ENCODE measurements around the gene NLRP7. TPM values are rescaled to one million over a fixed set of nuclear protein-coding genes. Genes with fewer than 3 reads are reported as not detected.

The NLRP7 gene
- total RNA-seq, 2 experiments from 2014 or later, result 0.69 to 8.8 TPM

DNA sequence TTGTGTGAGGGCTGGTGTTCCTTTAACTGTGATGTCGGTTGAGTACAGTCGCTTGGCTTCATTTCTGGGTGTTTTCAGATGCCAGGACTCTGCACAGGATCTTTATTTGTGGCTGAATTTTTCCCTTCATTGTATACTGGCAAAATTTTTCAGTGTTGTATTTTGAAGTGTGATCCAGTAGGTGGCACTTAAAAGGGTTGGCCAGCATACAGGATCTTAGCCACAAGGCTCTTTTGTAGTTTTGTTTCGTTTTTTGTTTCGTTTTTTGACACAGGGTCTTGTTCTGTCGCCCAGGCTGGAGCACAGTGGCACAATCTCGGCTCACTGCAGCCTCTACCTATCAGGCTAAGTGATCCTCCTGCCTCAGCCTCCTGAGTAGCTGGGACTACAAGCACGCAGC is 64.6 kb downstream of the NLRP7 start:
- intact Hi-C loops (cut with micrococcal nuclease; ENCODE audit: unreplicated experiment), result loop anchor here (2.0 to 5.0 kb wide), 3 partner anchors 180 to 280 kb away; partner anchors contain the start of gene RDH13
- peak; percentile 76 for DNase-seq (ENCODE audit: low spot score)
- no peak overlapping the region for H3K4me3 ChIP-seq (ENCODE audit: low read depth, low read length, poor library complexity, severe bottlenecking)
- BruUV-seq (replicated peaks), result no TSS peak
- no peaks in the 10 kb centered on the region for H3K9me2 ChIP-seq (ENCODE audit: insufficient read depth, low read length)
- TF ChIP-seq EZH2phosphoT487 (IDR thresholded peaks at IDR 0.05; ENCODE audit: borderline replicate concordance, low read depth, low read length), result no peak
- TF ChIP-seq, protein P1, sequence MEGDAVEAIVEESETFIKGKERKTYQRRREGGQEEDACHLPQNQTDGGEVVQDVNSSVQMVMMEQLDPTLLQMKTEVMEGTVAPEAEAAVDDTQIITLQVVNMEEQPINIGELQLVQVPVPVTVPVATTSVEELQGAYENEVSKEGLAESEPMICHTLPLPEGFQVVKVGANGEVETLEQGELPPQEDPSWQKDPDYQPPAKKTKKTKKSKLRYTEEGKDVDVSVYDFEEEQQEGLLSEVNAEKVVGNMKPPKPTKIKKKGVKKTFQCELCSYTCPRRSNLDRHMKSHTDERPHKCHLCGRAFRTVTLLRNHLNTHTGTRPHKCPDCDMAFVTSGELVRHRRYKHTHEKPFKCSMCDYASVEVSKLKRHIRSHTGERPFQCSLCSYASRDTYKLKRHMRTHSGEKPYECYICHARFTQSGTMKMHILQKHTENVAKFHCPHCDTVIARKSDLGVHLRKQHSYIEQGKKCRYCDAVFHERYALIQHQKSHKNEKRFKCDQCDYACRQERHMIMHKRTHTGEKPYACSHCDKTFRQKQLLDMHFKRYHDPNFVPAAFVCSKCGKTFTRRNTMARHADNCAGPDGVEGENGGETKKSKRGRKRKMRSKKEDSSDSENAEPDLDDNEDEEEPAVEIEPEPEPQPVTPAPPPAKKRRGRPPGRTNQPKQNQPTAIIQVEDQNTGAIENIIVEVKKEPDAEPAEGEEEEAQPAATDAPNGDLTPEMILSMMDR (conservative IDR thresholded peaks at IDR 0.05; ENCODE audit: low read length), result peak; percentile 71
- no peaks in the 10 kb centered on the region for H3K9me3 ChIP-seq (ENCODE audit: low read length)
- H3K4me2 ChIP-seq (ENCODE audit: low read length), result peak overlapping the region; percentile 40
- H4K20me1 ChIP-seq (ENCODE audit: insufficient read depth, low read length), result no peaks in the 10 kb centered on the region
- CTCF ChIA-PET (ENCODE audit: unreplicated experiment), result no interaction called here
- H3K36me3 ChIP-seq (ENCODE audit: insufficient read depth, low read length), result no peaks in the 10 kb centered on the region
- no peak overlapping the region for H3K27ac ChIP-seq (ENCODE audit: low read depth, low read length, poor library complexity, severe bottlenecking)
- H3K4me1 ChIP-seq (ENCODE audit: insufficient read depth, low read length, poor library complexity, severe bottlenecking), result peaks cover 6% of the 10 kb centered on the region
- H3K79me2 ChIP-seq (ENCODE audit: insufficient read depth, low read depth, low read length), result no peaks in the 10 kb centered on the region
- POLR2A ChIA-PET, result interaction anchor here (0.7 kb wide), 1 partner anchor 28 kb away, joined by 4 read pairs; no protein-coding TSS in a partner anchor
- peak overlapping the region; percentile 65; the same call in 1 of the 2 replicates for H2AFZ ChIP-seq (ENCODE audit: low read length)

DNA sequence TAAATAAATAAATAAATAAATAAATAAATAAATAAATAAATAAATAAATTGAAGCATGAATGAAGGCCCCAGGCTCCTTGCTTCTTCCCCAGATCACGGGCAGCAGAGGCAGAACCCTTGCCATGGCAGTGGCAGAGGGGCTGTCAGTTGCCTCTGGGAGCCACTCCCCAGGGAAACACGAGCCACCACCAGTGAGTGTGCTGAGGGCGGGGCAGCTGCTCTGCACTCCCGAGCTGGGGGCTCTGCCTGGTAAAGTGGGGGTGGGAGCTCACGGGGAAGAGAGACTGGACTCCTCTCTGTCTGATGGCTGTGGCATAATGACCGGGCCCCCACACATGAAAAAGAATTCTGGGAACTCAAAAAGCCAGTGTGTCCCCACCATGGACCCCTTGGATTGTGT is 65.4 kb downstream of the NLRP7 start:
- peaks cover 6% of the 10 kb centered on the region for H3K4me1 ChIP-seq (ENCODE audit: insufficient read depth, low read length, poor library complexity, severe bottlenecking)
- intact Hi-C loops (cut with micrococcal nuclease; ENCODE audit: unreplicated experiment), result loop anchor here (2.0 to 5.0 kb wide), 3 partner anchors 180 to 280 kb away; partner anchors contain the start of gene RDH13
- H4K20me1 ChIP-seq (ENCODE audit: insufficient read depth, low read length), result no peaks in the 10 kb centered on the region
- no peak overlapping the region for H3K27ac ChIP-seq (ENCODE audit: low read depth, low read length, poor library complexity, severe bottlenecking)
- no peak for DNase-seq (ENCODE audit: low spot score)
- no peaks in the 10 kb centered on the region for H3K79me2 ChIP-seq (ENCODE audit: insufficient read depth, low read depth, low read length)
- POLR2A ChIA-PET, result interaction anchor here (1.2 kb wide), 1 partner anchor 55 kb away, joined by 3 read pairs; no protein-coding TSS in a partner anchor
- no peaks in the 10 kb centered on the region for H3K9me3 ChIP-seq (ENCODE audit: low read length)
- H3K4me3 ChIP-seq (ENCODE audit: low read depth, low read length, poor library complexity, severe bottlenecking), result no peak overlapping the region
- no peaks in the 10 kb centered on the region for H3K36me3 ChIP-seq (ENCODE audit: insufficient read depth, low read length)
- H2AFZ ChIP-seq (ENCODE audit: low read length), result no peak overlapping the region
- TF ChIP-seq EZH2phosphoT487 (IDR thresholded peaks at IDR 0.05; ENCODE audit: borderline replicate concordance, low read depth, low read length), result no peak
- TF ChIP-seq, protein P1 (conservative IDR thresholded peaks at IDR 0.05; ENCODE audit: low read length), result no peak
- H3K9me2 ChIP-seq (ENCODE audit: insufficient read depth, low read length), result no peaks in the 10 kb centered on the region
- no TSS peak for BruUV-seq (replicated peaks)
- H3K4me2 ChIP-seq (ENCODE audit: low read length), result no peak overlapping the region
- CTCF ChIA-PET (ENCODE audit: unreplicated experiment), result interaction anchor here (0.6 to 1.1 kb wide), 2 partner anchors 56 to 251 kb away, joined by 3 to 4 read pairs; no protein-coding TSS in a partner anchor

DNA sequence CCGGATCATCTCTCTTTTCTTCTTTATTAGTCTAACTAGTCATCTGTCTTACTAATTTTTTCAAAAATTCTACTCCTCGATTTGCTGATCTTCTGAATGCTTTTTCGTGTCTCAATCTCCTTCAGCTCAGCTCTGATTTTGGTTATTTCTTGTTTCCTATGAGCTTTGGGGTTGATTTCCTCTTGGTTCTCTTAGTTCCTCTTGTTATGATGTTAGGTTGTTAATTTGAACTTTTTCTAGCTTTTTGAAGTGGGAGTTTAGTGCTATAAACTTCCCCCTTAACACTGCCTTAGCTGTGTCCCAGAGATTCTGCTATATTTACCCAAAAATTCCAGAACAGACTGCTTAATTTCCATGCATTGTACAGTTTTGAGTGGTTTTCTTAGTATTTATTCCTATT is 69.9 kb downstream of the NLRP7 start:
- no TSS peak for BruUV-seq (replicated peaks)

More for the DNA sequence above, 69.9 kb downstream of the NLRP7 start:
- Histone ChIP-seq H2AFZ (ENCODE audit: low read length) (no peak overlapping the region), H3K36me3 (ENCODE audit: insufficient read depth, low read length) (no peaks in the 10 kb centered on the region), H3K4me2 (ENCODE audit: low read length) (no peak overlapping the region), H3K4me3 (ENCODE audit: low read depth, low read length, poor library complexity, severe bottlenecking) (no peak overlapping the region), H3K27ac (ENCODE audit: low read depth, low read length, poor library complexity, severe bottlenecking) (no peak overlapping the region), H3K9me2 (ENCODE audit: insufficient read depth, low read length) (no peaks in the 10 kb centered on the region), H3K79me2 (ENCODE audit: insufficient read depth, low read depth, low read length) (no peaks in the 10 kb centered on the region), H3K4me1 (ENCODE audit: insufficient read depth, low read length, poor library complexity, severe bottlenecking) (peaks cover 7% of the 10 kb centered on the region), H3K9me3 (ENCODE audit: low read length) (no peaks in the 10 kb centered on the region), H4K20me1 (ENCODE audit: insufficient read depth, low read length) (no peaks in the 10 kb centered on the region)
- TF ChIP-seq EZH2phosphoT487 (IDR thresholded peaks at IDR 0.05; ENCODE audit: borderline replicate concordance, low read depth, low read length), result no peak
- TF ChIP-seq, protein P1 (conservative IDR thresholded peaks at IDR 0.05; ENCODE audit: low read length), result no peak
- ChIA-PET POLR2A (no interaction called here), CTCF (ENCODE audit: unreplicated experiment) (no interaction called here)
- DNase-seq (ENCODE audit: low spot score), result no peak
- intact Hi-C loops (cut with micrococcal nuclease; ENCODE audit: unreplicated experiment), result no loop called here
